Mammary epithelial cell (primary cell): Measurements from ENCODE around the gene SDK1.

Experiments
- EZH2 ChIP-seq: IDR thresholded peaks from 2 replicates; pipeline ENCODE4 v1.6.1; 2012; ENCODE audit warnings: low read length, inconsistent platforms, borderline replicate concordance
- TF ChIP-seq, protein P1 (sequence below), 2 donors: IDR thresholded peaks in 1 of 2; conservative IDR thresholded peaks in 1 of 2; 2 replicates each; pipeline ENCODE4 v1.5.1; 2011 to 2012; ENCODE audit warnings: inconsistent platforms in 2 of 2, low read length in 2 of 2, mild to moderate bottlenecking in 2 of 2, control low read depth in 1 of 2, low read depth in 1 of 2; ENCODE audit not compliant: insufficient read depth in 1 of 2; ENCODE audit errors: extremely low read depth in 1 of 2

DNA sequence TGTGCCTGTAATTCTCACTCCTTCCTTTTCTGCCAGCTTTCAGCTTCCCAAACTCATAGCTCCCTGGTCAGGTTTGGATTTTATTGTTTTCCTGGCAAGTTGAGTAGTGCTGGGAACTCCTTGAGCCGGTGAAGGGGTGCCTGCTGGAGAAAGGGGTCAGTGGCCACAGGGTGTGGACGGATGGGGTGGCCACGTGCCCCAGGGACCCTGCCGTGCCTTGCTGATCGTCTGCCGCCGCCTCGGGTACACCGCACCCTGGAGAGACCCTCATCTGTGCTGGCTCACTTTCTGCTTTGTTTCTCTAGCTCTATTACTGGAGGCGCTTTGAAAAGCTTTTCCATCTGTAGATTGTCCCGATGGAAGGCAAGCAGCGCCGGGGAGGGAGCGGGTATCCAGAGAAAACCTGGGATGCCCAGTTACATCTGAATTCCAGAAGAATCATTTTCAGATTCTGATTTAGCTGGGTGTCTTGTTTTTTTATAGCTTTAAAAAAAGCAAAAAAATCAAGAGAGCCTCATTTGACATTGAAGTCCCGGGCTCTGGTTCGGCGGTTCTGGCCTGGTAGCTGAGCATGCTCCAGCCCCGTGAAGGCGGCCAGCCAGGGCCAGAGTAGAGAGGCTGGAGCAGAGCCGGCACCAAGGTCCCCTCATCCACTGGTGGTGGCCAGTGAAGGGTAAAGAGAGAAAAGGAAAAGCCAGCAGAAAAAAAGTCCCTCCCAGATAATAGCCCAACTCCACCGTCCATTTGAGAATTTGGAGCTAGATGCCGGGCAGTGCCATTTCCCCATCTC, 870.1 kb downstream of the SDK1 start:
- TF ChIP-seq, protein P1, sequence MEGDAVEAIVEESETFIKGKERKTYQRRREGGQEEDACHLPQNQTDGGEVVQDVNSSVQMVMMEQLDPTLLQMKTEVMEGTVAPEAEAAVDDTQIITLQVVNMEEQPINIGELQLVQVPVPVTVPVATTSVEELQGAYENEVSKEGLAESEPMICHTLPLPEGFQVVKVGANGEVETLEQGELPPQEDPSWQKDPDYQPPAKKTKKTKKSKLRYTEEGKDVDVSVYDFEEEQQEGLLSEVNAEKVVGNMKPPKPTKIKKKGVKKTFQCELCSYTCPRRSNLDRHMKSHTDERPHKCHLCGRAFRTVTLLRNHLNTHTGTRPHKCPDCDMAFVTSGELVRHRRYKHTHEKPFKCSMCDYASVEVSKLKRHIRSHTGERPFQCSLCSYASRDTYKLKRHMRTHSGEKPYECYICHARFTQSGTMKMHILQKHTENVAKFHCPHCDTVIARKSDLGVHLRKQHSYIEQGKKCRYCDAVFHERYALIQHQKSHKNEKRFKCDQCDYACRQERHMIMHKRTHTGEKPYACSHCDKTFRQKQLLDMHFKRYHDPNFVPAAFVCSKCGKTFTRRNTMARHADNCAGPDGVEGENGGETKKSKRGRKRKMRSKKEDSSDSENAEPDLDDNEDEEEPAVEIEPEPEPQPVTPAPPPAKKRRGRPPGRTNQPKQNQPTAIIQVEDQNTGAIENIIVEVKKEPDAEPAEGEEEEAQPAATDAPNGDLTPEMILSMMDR (conservative IDR thresholded peaks at IDR 0.05 in 1 of 2, IDR thresholded peaks at IDR 0.05 in 1 of 2; ENCODE audit: extremely low read depth in 1 of 2, insufficient read depth in 1 of 2, low read depth in 1 of 2, low read length in 2 of 2) = no peak
- TF ChIP-seq EZH2 = no peak
